GM12891 (cell line): ENCODE results near the gene CBLL1.

ENCODE experiments used
- POLR2A ChIP-seq: IDR thresholded peaks from 2 replicates; pipeline ENCODE4 v1.6.1; 2011; ENCODE audit warnings: low read depth, low read length, control low read depth
- POLR2AphosphoS5 ChIP-seq: IDR thresholded peaks from 2 replicates; pipeline ENCODE4 v1.6.1; 2011; ENCODE audit warnings: low read depth, low read length, control low read depth
- SPI1 ChIP-seq: IDR thresholded peaks from 2 replicates; pipeline ENCODE4 v1.6.1; 2011; ENCODE audit warnings: low read depth, low read length, control low read depth
- TAF1 ChIP-seq: IDR thresholded peaks from 2 replicates; pipeline ENCODE4 v1.6.1; 2011; ENCODE audit warnings: low read depth, low read length, control low read depth

GRCh38 chr7:107715531-107715930, 28.4 kb upstream of the CBLL1 start:
- TF ChIP-seq POLR2A (no peak), POLR2AphosphoS5 (no peak), TAF1 (no peak), SPI1 (no peak)
